HepG2 (cell line): Measurements from ENCODE around the gene JTB. TPM values are rescaled to one million over a fixed set of nuclear protein-coding genes. Genes with fewer than 3 reads are reported as not detected.

Experiments used
- BHLHE40 ChIP-seq: IDR thresholded peaks from 2 replicates; pipeline ENCODE4 v1.6.1; 2011; ENCODE audit warnings: low read length, improper control_type of control experiment
- MXD4 ChIP-seq: IDR thresholded peaks from 2 replicates; pipeline ENCODE4 v1.6.1; 2016; ENCODE audit warnings: mild to moderate bottlenecking, missing biosample characterization, missing genetic modification reagents
- TAF1 ChIP-seq: sonication (generic); formaldehyde crosslinking; IDR thresholded peaks from 2 replicates; pipeline ENCODE4 v1.4.0; 2020; ENCODE audit warnings: missing genetic modification reagents
- TBL1XR1 ChIP-seq: fragments of 150-350 bp; IDR thresholded peaks from 2 replicates; pipeline ENCODE4 v1.6.1; 2014; ENCODE audit warnings: borderline replicate concordance, low read length; ENCODE audit not compliant: partially characterized antibody
- ZNF224 ChIP-seq: sonication (generic); formaldehyde crosslinking; IDR thresholded peaks from 2 replicates; pipeline ENCODE4 v1.5.0; 2020; ENCODE audit warnings: mild to moderate bottlenecking, missing genetic modification reagents
- ZNF280D ChIP-seq: sonication (generic); formaldehyde crosslinking; IDR thresholded peaks from 2 replicates; pipeline ENCODE4 v1.5.1; 2020; ENCODE audit warnings: mild to moderate bottlenecking, missing genetic modification reagents
- ZNF430 ChIP-seq: sonication (generic); formaldehyde crosslinking; IDR thresholded peaks from 2 replicates; pipeline ENCODE4 v1.9.0; 2021; ENCODE audit warnings: mild to moderate bottlenecking, missing genetic modification reagents
- ZNF687 ChIP-seq: sonication (generic); formaldehyde crosslinking; IDR thresholded peaks from 2 replicates; pipeline ENCODE4 v1.5.1; 2020; ENCODE audit warnings: mild to moderate bottlenecking, missing genetic modification reagents, moderate library complexity
- ZSCAN25 ChIP-seq: sonication (generic); formaldehyde crosslinking; IDR thresholded peaks from 2 replicates; pipeline ENCODE4 v1.8.0; 2022; ENCODE audit warnings: mild to moderate bottlenecking, missing genetic modification reagents
- polyA plus RNA-seq, 8 experiments: library from polyadenylated mRNA; depleted of rRNA in 3 of 8; stranded (reverse) in 7 of 8; unstranded in 1 of 8; fragments of >200 nt; fragmentation: Illumina TruSeq in 4 of 8; extraction: Trizol in 4 of 8; gene quantifications; 2 replicates each; pipeline versions ENCODE4 v1.2.1 to v1.2.3, GENCODE V29; 2011 to 2016; ENCODE audit warnings: low read depth in 4 of 8, missing spikeins in 1 of 8, mixed read lengths in 1 of 8; ENCODE audit not compliant: insufficient read depth in 1 of 8
- total RNA-seq, 5 experiments: library from RNA; depleted of rRNA; stranded (reverse); fragments of >200 nt; fragmentation: Illumina TruSeq; extraction: Trizol; gene quantifications; 2 replicates each; pipeline ENCODE4 v1.2.3, GENCODE V29; 2016; ENCODE audit warnings: low read depth in 1 of 5
- TF ChIP-seq, protein P1 (sequence below): sonication (generic); formaldehyde crosslinking; conservative IDR thresholded peaks from 2 replicates; pipeline ENCODE4 v1.4.0; 2020; ENCODE audit warnings: missing genetic modification reagents
- TF ChIP-seq, protein P2 (sequence below): sonication (generic); formaldehyde crosslinking; IDR thresholded peaks from 2 replicates; pipeline ENCODE4 v1.5.0; 2020; ENCODE audit warnings: mild to moderate bottlenecking, missing genetic modification reagents
- TF ChIP-seq, protein P3 (sequence below): sonication (generic); formaldehyde crosslinking; IDR thresholded peaks from 2 replicates; pipeline ENCODE4 v1.5.0; 2020; ENCODE audit warnings: mild to moderate bottlenecking, missing genetic modification reagents, moderate library complexity

The JTB gene
- total and polyA plus RNA-seq, 2 of the 13 experiments (the other 11 are each of a cell fraction or from before 2014, with no cell fraction given) = 96.7 to 99.2 TPM

GRCh38 chr1:153962088-153963029 lies 15.1 kb downstream of the JTB start (continued):
- TF ChIP-seq ZNF280D (CRISPR knock-in tag) (no peak), ZNF224 (CRISPR knock-in tag) (0 out of 2 replicates have a peak, but pooled peaks have one; percentile 31), BHLHE40 (0 out of 2 replicates have a peak, but pooled peaks have one; percentile 7), TBL1XR1 (no peak), ZNF687 (peak; percentile 50), TAF1 (CRISPR knock-in tag) (no peak), ZNF430 (CRISPR knock-in tag) (no peak), MXD4 (CRISPR knock-in tag) (no peak), ZSCAN25 (CRISPR knock-in tag) (peak; percentile 70; the same call in 1 of the 2 replicates)
- TF ChIP-seq, protein P1, sequence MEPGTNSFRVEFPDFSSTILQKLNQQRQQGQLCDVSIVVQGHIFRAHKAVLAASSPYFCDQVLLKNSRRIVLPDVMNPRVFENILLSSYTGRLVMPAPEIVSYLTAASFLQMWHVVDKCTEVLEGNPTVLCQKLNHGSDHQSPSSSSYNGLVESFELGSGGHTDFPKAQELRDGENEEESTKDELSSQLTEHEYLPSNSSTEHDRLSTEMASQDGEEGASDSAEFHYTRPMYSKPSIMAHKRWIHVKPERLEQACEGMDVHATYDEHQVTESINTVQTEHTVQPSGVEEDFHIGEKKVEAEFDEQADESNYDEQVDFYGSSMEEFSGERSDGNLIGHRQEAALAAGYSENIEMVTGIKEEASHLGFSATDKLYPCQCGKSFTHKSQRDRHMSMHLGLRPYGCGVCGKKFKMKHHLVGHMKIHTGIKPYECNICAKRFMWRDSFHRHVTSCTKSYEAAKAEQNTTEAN (CRISPR knock-in tag) = no peak
- TF ChIP-seq, protein P2, sequence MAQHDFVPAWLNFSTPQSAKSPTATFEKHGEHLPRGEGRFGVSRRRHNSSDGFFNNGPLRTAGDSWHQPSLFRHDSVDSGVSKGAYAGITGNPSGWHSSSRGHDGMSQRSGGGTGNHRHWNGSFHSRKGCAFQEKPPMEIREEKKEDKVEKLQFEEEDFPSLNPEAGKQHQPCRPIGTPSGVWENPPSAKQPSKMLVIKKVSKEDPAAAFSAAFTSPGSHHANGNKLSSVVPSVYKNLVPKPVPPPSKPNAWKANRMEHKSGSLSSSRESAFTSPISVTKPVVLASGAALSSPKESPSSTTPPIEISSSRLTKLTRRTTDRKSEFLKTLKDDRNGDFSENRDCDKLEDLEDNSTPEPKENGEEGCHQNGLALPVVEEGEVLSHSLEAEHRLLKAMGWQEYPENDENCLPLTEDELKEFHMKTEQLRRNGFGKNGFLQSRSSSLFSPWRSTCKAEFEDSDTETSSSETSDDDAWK (CRISPR knock-in tag) = no peak
- TF ChIP-seq, protein P3, sequence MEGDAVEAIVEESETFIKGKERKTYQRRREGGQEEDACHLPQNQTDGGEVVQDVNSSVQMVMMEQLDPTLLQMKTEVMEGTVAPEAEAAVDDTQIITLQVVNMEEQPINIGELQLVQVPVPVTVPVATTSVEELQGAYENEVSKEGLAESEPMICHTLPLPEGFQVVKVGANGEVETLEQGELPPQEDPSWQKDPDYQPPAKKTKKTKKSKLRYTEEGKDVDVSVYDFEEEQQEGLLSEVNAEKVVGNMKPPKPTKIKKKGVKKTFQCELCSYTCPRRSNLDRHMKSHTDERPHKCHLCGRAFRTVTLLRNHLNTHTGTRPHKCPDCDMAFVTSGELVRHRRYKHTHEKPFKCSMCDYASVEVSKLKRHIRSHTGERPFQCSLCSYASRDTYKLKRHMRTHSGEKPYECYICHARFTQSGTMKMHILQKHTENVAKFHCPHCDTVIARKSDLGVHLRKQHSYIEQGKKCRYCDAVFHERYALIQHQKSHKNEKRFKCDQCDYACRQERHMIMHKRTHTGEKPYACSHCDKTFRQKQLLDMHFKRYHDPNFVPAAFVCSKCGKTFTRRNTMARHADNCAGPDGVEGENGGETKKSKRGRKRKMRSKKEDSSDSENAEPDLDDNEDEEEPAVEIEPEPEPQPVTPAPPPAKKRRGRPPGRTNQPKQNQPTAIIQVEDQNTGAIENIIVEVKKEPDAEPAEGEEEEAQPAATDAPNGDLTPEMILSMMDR (CRISPR knock-in tag) = peak; percentile 33
